ENCODE measurements around the gene ENTHD1. TPM values are rescaled to one million over a fixed set of nuclear protein-coding genes. Genes with fewer than 3 reads are reported as not detected.

ENTHD1 gene
- total RNA-seq, 3 donors from 2014 or later, result not detected

DNA sequence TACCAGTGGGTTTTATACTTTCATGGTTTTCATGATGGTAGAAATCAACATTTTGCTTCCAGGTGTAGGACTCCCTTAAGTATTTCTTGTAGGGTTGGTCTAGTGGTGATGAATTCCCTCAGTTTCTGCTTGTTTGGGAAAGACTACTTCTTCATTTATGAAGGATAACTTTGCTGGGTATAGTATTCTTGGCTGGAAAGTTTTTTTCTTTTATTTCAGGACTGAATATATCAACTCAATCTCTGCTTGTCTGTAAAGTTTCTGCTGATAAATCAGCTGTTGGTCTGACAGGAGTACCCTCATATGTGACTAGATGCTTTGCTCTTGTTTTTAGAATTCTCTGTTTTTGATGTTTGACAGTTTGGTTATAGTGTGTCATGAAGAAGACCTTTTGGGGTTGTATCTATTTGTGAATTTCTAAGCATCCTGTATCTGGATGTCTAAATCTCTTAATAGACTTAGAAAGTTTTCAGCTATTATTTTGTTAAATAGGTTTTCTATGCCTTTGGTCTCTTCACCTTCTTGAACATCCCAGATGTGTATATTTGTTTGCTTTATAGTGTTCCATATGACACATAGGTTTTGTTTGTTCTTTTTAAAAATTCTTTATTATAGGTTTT lies 95.9 kb downstream of the ENTHD1 start:
- Histone ChIP-seq H3K9me3 (peaks cover 20% of the 10 kb centered on the region), H3K36me3 (ENCODE audit: low read depth) (no peaks in the 10 kb centered on the region), H3K4me1 (ENCODE audit: low read depth) (peaks cover 13% of the 10 kb centered on the region), H3K4me3 (no peak overlapping the region)
- no peak for DNase-seq
- ATAC-seq, result no peak
- intact Hi-C loops (cut with DNase I, micrococcal nuclease), result no loop called here
- TF ChIP-seq, protein P1, sequence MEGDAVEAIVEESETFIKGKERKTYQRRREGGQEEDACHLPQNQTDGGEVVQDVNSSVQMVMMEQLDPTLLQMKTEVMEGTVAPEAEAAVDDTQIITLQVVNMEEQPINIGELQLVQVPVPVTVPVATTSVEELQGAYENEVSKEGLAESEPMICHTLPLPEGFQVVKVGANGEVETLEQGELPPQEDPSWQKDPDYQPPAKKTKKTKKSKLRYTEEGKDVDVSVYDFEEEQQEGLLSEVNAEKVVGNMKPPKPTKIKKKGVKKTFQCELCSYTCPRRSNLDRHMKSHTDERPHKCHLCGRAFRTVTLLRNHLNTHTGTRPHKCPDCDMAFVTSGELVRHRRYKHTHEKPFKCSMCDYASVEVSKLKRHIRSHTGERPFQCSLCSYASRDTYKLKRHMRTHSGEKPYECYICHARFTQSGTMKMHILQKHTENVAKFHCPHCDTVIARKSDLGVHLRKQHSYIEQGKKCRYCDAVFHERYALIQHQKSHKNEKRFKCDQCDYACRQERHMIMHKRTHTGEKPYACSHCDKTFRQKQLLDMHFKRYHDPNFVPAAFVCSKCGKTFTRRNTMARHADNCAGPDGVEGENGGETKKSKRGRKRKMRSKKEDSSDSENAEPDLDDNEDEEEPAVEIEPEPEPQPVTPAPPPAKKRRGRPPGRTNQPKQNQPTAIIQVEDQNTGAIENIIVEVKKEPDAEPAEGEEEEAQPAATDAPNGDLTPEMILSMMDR (IDR thresholded peaks at IDR 0.05), result no peak

DNA sequence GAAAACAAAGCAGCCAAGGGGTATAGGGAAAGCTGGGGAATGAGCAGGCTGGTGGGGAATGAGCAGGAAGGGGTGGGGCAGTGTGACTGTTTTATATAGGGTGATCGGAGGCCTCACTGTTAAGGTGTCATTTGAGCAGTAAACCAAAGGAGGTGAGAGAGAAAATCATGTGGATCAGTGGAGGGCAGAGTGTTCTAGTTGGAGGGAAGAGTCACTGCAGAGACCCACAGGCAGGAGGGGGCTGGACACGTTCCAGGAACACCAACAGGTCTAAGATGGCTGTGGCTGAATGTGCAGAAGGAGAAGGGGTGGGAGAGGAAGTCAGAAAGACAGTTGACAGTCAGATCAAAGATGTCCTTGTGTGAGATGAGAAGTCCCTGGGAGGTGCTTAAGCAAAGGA lies 103.8 kb downstream of the ENTHD1 start:
- ATAC-seq (peak; percentile 100), DNase-seq (peak; percentile 55 to 77 (median 57))
- intact Hi-C loops (cut with DNase I, micrococcal nuclease), result no loop called here
- Histone ChIP-seq H3K4me1 (ENCODE audit: low read depth) (peaks cover 10% of the 10 kb centered on the region), H3K4me3 (no peak overlapping the region), H3K9me3 (no peaks in the 10 kb centered on the region), H3K36me3 (ENCODE audit: low read depth) (no peaks in the 10 kb centered on the region)
- TF ChIP-seq, protein P1 (IDR thresholded peaks at IDR 0.05), result no peak

DNA sequence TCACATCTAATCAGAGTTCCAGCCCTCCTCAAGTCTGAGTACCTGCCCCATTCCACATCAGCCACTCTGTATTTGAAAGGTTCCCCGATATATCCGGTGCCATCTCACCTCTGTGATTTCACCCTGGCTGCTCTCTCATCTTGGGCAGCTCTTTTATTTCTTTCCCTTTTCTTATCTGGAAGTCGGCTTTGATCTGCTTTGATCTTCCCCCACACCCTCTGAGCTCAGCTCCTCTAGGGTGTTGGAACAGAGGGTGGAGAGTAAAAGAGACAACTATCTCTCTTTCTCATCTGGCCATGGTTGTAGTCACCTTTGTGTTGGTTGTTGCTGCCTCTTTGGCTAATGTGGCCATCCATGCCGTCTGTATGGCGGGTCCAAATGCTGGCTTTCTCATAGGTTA lies 108.3 kb downstream of the ENTHD1 start:
- DNase-seq (no peak), ATAC-seq (no peak)
- TF ChIP-seq, protein P1 (IDR thresholded peaks at IDR 0.05), result no peak
- Histone ChIP-seq H3K36me3 (ENCODE audit: low read depth) (no peaks in the 10 kb centered on the region), H3K9me3 (no peaks in the 10 kb centered on the region), H3K4me3 (no peak overlapping the region), H3K4me1 (ENCODE audit: low read depth) (peaks cover 9% of the 10 kb centered on the region)
- intact Hi-C loops (cut with DNase I, micrococcal nuclease), result no loop called here

DNA sequence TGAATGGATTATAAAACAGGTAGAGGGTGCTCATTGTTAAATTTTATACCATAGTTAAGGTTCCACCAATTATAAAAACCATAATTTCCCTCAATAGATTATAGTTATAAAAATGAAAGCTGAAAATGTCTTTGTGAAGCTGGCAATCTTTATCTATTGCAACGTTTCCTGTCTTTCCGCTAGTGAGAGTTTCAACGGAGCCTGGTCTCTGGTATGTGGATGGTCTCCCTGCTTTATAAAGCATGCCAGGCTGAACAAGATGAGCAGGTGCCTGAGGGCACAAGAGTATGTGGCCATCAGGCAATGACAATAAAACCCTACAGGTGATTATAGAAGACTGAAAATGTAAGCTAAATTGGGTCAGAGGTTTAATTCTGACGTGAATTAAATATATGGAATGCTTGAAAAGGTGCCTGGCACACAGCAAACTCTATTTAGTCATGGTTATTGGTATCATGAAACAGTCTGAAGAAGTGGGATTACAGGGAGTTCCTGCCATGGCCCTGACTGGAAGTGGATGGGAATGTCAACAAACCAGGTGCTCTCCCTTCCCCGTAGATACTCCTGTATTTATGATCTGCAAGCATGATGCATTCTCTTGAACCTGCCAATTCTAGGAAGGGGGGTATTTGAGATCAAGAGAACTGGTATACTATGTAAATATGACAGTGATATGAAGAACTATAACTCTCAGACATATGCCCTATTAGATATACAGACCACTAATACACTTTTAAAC lies 115.7 kb downstream of the ENTHD1 start:
- Histone ChIP-seq H3K4me1 (ENCODE audit: low read depth) (peaks cover 15% of the 10 kb centered on the region), H3K4me3 (no peak overlapping the region), H3K9me3 (no peaks in the 10 kb centered on the region), H3K36me3 (ENCODE audit: low read depth) (no peaks in the 10 kb centered on the region)
- TF ChIP-seq, protein P1 (IDR thresholded peaks at IDR 0.05), result no peak
- intact Hi-C loops (cut with DNase I, micrococcal nuclease), result no loop called here
- ATAC-seq, result peak; percentile 62
- no peak for DNase-seq

DNA sequence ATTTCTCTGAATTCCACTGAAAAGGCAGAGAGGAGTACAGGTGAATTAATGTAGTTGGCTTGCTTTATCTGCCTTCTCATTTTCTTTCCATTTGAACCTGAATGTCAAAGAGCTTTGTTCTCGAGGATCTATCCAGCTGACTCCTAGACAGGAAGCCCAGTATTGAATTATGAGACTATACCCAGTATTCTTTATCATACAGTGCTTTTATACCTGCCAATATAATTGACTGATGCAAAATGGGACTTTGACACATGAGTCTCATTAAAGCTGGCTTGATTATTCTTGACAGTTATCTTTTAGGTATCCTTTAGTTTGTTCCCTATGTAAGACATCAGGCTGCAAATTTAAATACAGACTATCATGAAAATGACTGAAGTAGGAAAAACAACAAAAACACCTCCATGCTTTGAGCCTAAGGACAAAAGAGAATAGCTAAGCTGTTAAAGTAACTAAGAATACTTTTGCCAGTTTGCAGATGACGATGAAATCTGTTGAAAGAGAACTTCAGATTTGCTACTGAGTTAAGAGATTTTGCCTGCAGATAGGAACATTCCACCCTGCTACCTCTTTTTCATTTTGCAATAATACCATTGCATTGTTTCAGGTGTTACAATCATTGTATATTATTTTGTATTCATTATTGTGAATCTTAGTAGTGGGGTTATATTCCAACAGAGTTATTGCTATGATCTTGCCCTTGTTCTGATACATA lies 117.1 kb downstream of the ENTHD1 start:
- DNase-seq (no peak), ATAC-seq (peak; percentile 83)

More for the DNA sequence above, 117.1 kb downstream of the ENTHD1 start:
- H3K9me3 ChIP-seq, result no peaks in the 10 kb centered on the region
- intact Hi-C loops (cut with DNase I, micrococcal nuclease), result no loop called here
- no peak overlapping the region for H3K4me3 ChIP-seq
- H3K4me1 ChIP-seq (ENCODE audit: low read depth), result peaks cover 15% of the 10 kb centered on the region
- TF ChIP-seq, protein P1 (IDR thresholded peaks at IDR 0.05), result no peak
- H3K36me3 ChIP-seq (ENCODE audit: low read depth), result no peaks in the 10 kb centered on the region

Data from mucosa of descending colon (tissue), 3 donors.